ENCODE measurements around the gene THSD8. TPM values are rescaled to one million over a fixed set of nuclear protein-coding genes. Genes with fewer than 3 reads are reported as not detected.
A peak's percentile ranks its signal among the peaks of the same experiment; 100 is the strongest.
"Not testable (repeated sequence)": the region's sequence is repeated elsewhere in the genome, so short reads cannot be mapped to it uniquely, and the experiment has no call there.

The THSD8 gene
- total and polyA plus RNA-seq, 11 donors: 0.35 to 6.8 (median 2.2) TPM; not detected in 2

DNA sequence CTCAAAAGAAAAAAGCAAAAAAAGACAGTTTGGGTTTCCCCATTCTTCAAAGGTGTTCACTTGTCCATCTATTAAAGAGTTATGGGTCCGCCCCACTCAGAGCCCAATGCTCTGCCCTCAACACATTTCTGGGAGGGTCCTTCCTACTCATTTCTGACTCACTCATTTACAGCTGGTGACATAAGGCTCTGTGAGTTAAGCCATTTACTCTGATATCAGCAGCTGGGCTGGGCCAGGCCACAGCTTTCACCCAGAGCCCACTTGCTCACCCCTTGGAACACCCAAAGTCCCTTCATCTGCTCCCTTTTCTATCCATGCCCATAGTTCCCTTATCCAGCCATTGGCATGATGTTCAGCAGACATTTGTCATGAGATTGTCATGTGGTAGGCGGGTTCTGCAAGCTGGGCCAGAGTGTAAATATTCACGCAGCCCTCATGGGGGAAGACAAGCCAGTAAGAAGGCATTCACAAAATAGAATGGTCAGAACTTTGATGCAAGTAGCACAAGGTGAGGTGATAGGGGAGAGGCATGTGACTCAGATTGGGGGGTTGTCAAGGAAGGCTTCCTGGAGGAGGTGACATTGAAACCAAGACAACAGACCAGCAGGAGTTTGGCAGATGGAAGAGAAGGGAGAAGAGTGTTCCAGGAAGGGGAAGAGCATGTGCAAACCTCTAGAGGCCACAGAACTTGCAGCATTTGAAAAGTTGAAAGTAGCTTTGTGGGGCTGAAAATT lies 42.3 kb downstream of the THSD8 start:
- H3K4me3 ChIP-seq: no peak overlapping the region
- TF ChIP-seq POLR2A (IDR thresholded peaks at IDR 0.05): no peak
- TF ChIP-seq, protein P1, sequence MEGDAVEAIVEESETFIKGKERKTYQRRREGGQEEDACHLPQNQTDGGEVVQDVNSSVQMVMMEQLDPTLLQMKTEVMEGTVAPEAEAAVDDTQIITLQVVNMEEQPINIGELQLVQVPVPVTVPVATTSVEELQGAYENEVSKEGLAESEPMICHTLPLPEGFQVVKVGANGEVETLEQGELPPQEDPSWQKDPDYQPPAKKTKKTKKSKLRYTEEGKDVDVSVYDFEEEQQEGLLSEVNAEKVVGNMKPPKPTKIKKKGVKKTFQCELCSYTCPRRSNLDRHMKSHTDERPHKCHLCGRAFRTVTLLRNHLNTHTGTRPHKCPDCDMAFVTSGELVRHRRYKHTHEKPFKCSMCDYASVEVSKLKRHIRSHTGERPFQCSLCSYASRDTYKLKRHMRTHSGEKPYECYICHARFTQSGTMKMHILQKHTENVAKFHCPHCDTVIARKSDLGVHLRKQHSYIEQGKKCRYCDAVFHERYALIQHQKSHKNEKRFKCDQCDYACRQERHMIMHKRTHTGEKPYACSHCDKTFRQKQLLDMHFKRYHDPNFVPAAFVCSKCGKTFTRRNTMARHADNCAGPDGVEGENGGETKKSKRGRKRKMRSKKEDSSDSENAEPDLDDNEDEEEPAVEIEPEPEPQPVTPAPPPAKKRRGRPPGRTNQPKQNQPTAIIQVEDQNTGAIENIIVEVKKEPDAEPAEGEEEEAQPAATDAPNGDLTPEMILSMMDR (IDR thresholded peaks at IDR 0.05): no peak
- ATAC-seq (no peak), DNase-seq (no peak)
- H3K4me1 ChIP-seq: peaks cover 0 to 19% (median 6%) of the 10 kb centered on the region in 12 donors
- H3K27ac ChIP-seq: no peak overlapping the region
- intact Hi-C loops (cut with DNase I): loop anchor here in 4 of 10 donors (5.0 to 10.0 kb wide), 4 partner anchors 37 to 279 kb away; partner anchors contain the start of gene RNASEH2A (in 1 of the 4)
- H3K27me3 ChIP-seq: peaks cover 20 to 66% (median 50%) of the 10 kb centered on the region in 9 donors
- 82 to 91% (median 87%) methylated on average over 3 of the region's 3 CpGs for WGBS, 4 donors
- no peaks in the 10 kb centered on the region for H3K36me3 ChIP-seq
- no peaks in the 10 kb centered on the region for H3K9me3 ChIP-seq

DNA sequence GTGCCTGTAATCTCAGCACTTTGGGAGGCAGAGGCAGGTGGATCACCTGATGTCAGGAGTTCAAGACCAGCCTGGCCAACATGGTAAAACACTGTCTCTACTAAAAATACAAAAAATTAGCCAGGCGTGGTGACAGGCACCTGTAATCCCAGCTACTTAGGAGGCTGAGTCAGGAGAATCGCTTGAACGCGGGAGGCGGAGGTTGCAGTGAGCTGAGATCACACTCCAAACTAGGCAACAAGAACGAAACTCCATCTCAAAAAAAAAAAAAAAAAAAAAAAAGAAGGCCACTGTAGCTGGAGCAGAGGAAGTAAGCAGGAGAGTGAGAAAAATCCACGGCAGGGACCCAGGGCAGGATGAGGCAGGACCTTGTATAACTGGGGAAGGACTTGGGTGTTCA lies 44.7 kb downstream of the THSD8 start:
- DNase-seq, H3K36me3 ChIP-seq, H3K9me3 ChIP-seq, ATAC-seq, H3K4me3 ChIP-seq, H3K27ac ChIP-seq: not testable (repeated sequence)
- 84 to 90% (median 86%) methylated on average over 7 of the region's 7 CpGs for WGBS, 4 donors
- Histone ChIP-seq H3K27me3 (peaks cover 0 to 41% (median 27%) of the 10 kb centered on the region in 9 donors), H3K4me1 (peaks cover 0 to 10% (median 6%) of the 10 kb centered on the region in 12 donors)
- intact Hi-C loops (cut with DNase I): loop anchor here in 9 of 10 donors (1.0 to 10.0 kb wide), 11 partner anchors 79 to 282 kb away; no protein-coding TSS in a partner anchor

DNA sequence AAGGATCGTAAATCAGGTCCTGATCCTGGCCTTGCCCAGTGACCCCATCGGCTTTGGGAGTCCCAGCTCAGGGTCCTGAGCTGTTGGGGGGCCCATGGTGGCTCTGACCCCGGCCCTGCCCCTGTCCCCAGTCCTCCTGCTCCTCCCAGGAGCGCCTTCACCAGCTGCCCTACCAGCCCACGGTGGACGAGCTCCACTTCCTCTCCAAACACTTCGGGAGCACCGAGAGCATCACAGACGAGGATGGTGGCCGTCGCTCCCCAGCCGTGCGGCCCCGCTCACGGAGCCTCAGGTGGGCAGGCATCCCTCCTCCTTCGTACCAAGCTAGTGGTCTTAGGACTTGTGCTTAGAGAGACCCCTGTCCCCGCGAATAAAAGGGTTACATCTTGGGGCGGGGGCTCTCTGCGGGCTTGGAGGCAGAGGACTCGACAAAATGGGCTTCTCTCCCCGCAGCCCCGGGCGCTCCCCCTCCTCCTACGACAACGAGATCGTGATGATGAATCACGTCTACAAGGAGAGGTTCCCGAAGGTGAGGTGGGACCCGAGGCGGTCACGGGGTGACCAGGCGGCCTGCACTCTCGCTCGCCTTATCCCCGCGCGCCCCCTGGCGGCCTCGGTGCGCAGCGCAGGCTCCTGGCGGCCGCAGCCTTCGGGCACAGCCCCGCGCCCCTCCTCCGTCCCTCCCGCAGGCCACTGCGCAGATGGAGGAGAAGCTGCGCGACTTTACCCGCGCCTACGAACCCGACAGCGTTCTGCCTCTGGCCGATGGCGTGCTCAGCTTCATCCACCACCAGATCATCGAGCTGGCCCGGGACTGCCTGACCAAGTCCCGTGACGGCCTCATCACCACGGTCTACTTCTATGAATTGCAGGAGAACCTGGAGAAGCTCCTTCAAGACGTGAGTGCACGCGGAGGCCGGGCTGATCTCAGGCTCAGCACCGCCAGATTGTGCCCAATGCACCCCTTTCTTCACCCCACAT lies 45.6 kb downstream of the THSD8 start:
- 11 to 17% (median 14%) methylated on average over 13 to 69 of the region's 69 CpGs for WGBS, 4 donors
- peak overlapping the region in 9 of 12 donors; percentile 7 to 39 (median 22) for H3K4me3 ChIP-seq
- H3K27ac ChIP-seq: no peak overlapping the region
- DNase-seq (peak; percentile 79 to 91 (median 83)), ATAC-seq (peak; percentile 90 to 99 (median 96))
- H3K9me3 ChIP-seq: no peaks in the 10 kb centered on the region
- H3K36me3 ChIP-seq: no peaks in the 10 kb centered on the region
- H3K27me3 ChIP-seq: peaks cover 0 to 34% (median 19%) of the 10 kb centered on the region in 9 donors
- intact Hi-C loops (cut with DNase I): loop anchor here in 9 of 10 donors (1.0 to 10.0 kb wide), 11 partner anchors 80 to 283 kb away; no protein-coding TSS in a partner anchor
- TF ChIP-seq, protein P1 (IDR thresholded peaks at IDR 0.05): peak; percentile 98 to 100 (median 99)
- peak in 1 of 2 donors; percentile 7 for TF ChIP-seq POLR2A (IDR thresholded peaks at IDR 0.05)
- H3K4me1 ChIP-seq: peaks cover 0 to 10% (median 6%) of the 10 kb centered on the region in 12 donors

Small RNA genes lying within 50 kb of the gene (microRNA-seq; reads per million reads assigned to microRNA genes)
- gene MIR5684: 0 reads per million in 4 donors
- gene MIR6794: 0 reads per million in 4 donors

Other genes starting within 250 kb of the THSD8 start
- 1 to 10 TPM; 3.7 to 8.9 (median 5.3) TPM for gene ZNF490, start 191.3 kb upstream of the THSD8 start, total RNA-seq
- gene ZNF490, start 191.3 kb upstream of the THSD8 start, polyA plus RNA-seq: 1 to 10 TPM in 1 of 2 donors, under 1 TPM in 1; 0.91 to 1.1 TPM
- 10 to 100 TPM in 8 of 9 donors, 1 to 10 TPM in 1; 9.4 to 22.6 (median 14.3) TPM for gene ZNF791, start 191.1 kb upstream of the THSD8 start, total RNA-seq
- 1 to 10 TPM; 6.1 to 6.9 TPM for gene ZNF791, start 191.1 kb upstream of the THSD8 start, polyA plus RNA-seq
- gene MAN2B1, start 135.3 kb upstream of the THSD8 start, total RNA-seq: 100 to 1,000 TPM in 1 of 9 donors, 10 to 100 TPM in 8; 16.0 to 135 (median 30.7) TPM
- gene MAN2B1, start 135.3 kb upstream of the THSD8 start, polyA plus RNA-seq: 10 to 100 TPM; 18.6 to 23.0 TPM
- gene WDR83, start 135.3 kb upstream of the THSD8 start, total RNA-seq: 1 to 10 TPM; 6.0 to 9.2 (median 7.8) TPM
- gene WDR83, start 135.3 kb upstream of the THSD8 start, polyA plus RNA-seq: 10 to 100 TPM; 12.3 to 13.0 TPM
- gene DHPS, start 120.2 kb upstream of the THSD8 start, total RNA-seq: 100 to 1,000 TPM in 1 of 9 donors, 10 to 100 TPM in 8; 47.6 to 121 (median 54.6) TPM
- gene DHPS, start 120.2 kb upstream of the THSD8 start, polyA plus RNA-seq: 10 to 100 TPM; 57.2 to 57.6 TPM
- gene GNG14, start 114.1 kb upstream of the THSD8 start, total RNA-seq: not detected
- not detected for gene GNG14, start 114.1 kb upstream of the THSD8 start, polyA plus RNA-seq
- gene FBXW9, start 105.4 kb upstream of the THSD8 start, total RNA-seq: 1 to 10 TPM; 1.5 to 3.6 (median 2.4) TPM
- 1 to 10 TPM; 1.0 to 5.0 TPM for gene FBXW9, start 105.4 kb upstream of the THSD8 start, polyA plus RNA-seq
- gene TNPO2, start 78.1 kb upstream of the THSD8 start, total RNA-seq: 10 to 100 TPM; 33.7 to 57.4 (median 42.6) TPM
- gene TNPO2, start 78.1 kb upstream of the THSD8 start, polyA plus RNA-seq: 10 to 100 TPM; 18.0 to 29.2 TPM
- 100 to 1,000 TPM in 6 of 9 donors, 10 to 100 TPM in 3; 90.4 to 305 (median 118) TPM for gene TRIR, start 67.4 kb upstream of the THSD8 start, total RNA-seq
- 100 to 1,000 TPM; 226 to 234 TPM for gene TRIR, start 67.4 kb upstream of the THSD8 start, polyA plus RNA-seq
- gene GET3, start 64.6 kb upstream of the THSD8 start, total RNA-seq: 10 to 100 TPM; 54.3 to 81.5 (median 61.8) TPM
- 100 to 1,000 TPM in 1 of 2 donors, 10 to 100 TPM in 1; 76.3 to 133 TPM for gene GET3, start 64.6 kb upstream of the THSD8 start, polyA plus RNA-seq
- gene BEST2, start 50.3 kb upstream of the THSD8 start, total RNA-seq: not detected
- not detected for gene BEST2, start 50.3 kb upstream of the THSD8 start, polyA plus RNA-seq
- 10 to 100 TPM; 45.5 to 90.1 (median 62.6) TPM for gene HOOK2, start 26.5 kb upstream of the THSD8 start, total RNA-seq
- 10 to 100 TPM; 29.9 to 83.5 TPM for gene HOOK2, start 26.5 kb upstream of the THSD8 start, polyA plus RNA-seq
- 100 to 1,000 TPM in 4 of 9 donors, 10 to 100 TPM in 5; 19.6 to 205 (median 67.6) TPM for gene JUNB, start 10.6 kb upstream of the THSD8 start, total RNA-seq
- 10 to 100 TPM; 29.6 to 52.9 TPM for gene JUNB, start 10.6 kb upstream of the THSD8 start, polyA plus RNA-seq
- gene PRDX2, start 269 bp upstream of the THSD8 start, total RNA-seq: 1,000 to 10,000 TPM in 2 of 9 donors, 100 to 1,000 TPM in 7; 435 to 1,432 (median 684) TPM
- gene PRDX2, start 269 bp upstream of the THSD8 start, polyA plus RNA-seq: 100 to 1,000 TPM; 544 to 645 TPM
- gene RNASEH2A, start 4.5 kb downstream of the THSD8 start, total RNA-seq: 1 to 10 TPM in 8 of 9 donors, under 1 TPM in 1; 0.63 to 7.6 (median 4.0) TPM
- 1 to 10 TPM; 1.3 to 8.6 TPM for gene RNASEH2A, start 4.5 kb downstream of the THSD8 start, polyA plus RNA-seq
- not detected for gene RTBDN, start 32.5 kb downstream of the THSD8 start, total RNA-seq
- not detected for gene RTBDN, start 32.5 kb downstream of the THSD8 start, polyA plus RNA-seq
- gene MAST1, start 36.4 kb downstream of the THSD8 start, total RNA-seq: 1 to 10 TPM in 2 of 9 donors, under 1 TPM in 4, not detected in 3; 0.27 to 1.7 (median 0.31) TPM
- gene MAST1, start 36.4 kb downstream of the THSD8 start, polyA plus RNA-seq: under 1 TPM; 0.15 to 0.37 TPM
- gene DNASE2, start 79.4 kb downstream of the THSD8 start, total RNA-seq: 10 to 100 TPM; 15.9 to 41.1 (median 23.3) TPM
- gene DNASE2, start 79.4 kb downstream of the THSD8 start, polyA plus RNA-seq: 10 to 100 TPM; 11.7 to 31.7 TPM
- gene KLF1, start 85.1 kb downstream of the THSD8 start, total RNA-seq: under 1 TPM in 2 of 9 donors, not detected in 7; 0.19 to 0.25 TPM
- gene KLF1, start 85.1 kb downstream of the THSD8 start, polyA plus RNA-seq: not detected
- gene GCDH, start 89.1 kb downstream of the THSD8 start, total RNA-seq: 100 to 1,000 TPM in 1 of 9 donors, 10 to 100 TPM in 8; 29.8 to 105 (median 46.7) TPM
- 100 to 1,000 TPM in 1 of 2 donors, 10 to 100 TPM in 1; 28.7 to 107 TPM for gene GCDH, start 89.1 kb downstream of the THSD8 start, polyA plus RNA-seq
- under 1 TPM in 1 of 9 donors, not detected in 8; 0.24 TPM for gene SYCE2, start 117.2 kb downstream of the THSD8 start, total RNA-seq
- gene SYCE2, start 117.2 kb downstream of the THSD8 start, polyA plus RNA-seq: under 1 TPM in 1 of 2 donors, not detected in 1; 0.06 TPM
- gene FARSA, start 131.6 kb downstream of the THSD8 start, total RNA-seq: 10 to 100 TPM; 35.0 to 49.6 (median 40.6) TPM
- 100 to 1,000 TPM in 1 of 2 donors, 10 to 100 TPM in 1; 37.3 to 104 TPM for gene FARSA, start 131.6 kb downstream of the THSD8 start, polyA plus RNA-seq
- 100 to 1,000 TPM; 231 to 816 (median 380) TPM for gene CALR, start 136.5 kb downstream of the THSD8 start, total RNA-seq
- 100 to 1,000 TPM; 227 to 771 TPM for gene CALR, start 136.5 kb downstream of the THSD8 start, polyA plus RNA-seq
- gene RAD23A, start 143.8 kb downstream of the THSD8 start, total RNA-seq: 100 to 1,000 TPM; 130 to 272 (median 161) TPM
- 100 to 1,000 TPM; 186 to 212 TPM for gene RAD23A, start 143.8 kb downstream of the THSD8 start, polyA plus RNA-seq
- gene GADD45GIP1, start 155.2 kb downstream of the THSD8 start, total RNA-seq: 10 to 100 TPM; 17.2 to 63.6 (median 27.2) TPM
- 100 to 1,000 TPM in 1 of 2 donors, 10 to 100 TPM in 1; 64.9 to 119 TPM for gene GADD45GIP1, start 155.2 kb downstream of the THSD8 start, polyA plus RNA-seq
- gene DAND5, start 167.5 kb downstream of the THSD8 start, total RNA-seq: 10 to 100 TPM in 4 of 9 donors, 1 to 10 TPM in 5; 2.9 to 13.6 (median 9.0) TPM
- 1 to 10 TPM; 1.4 to 4.7 TPM for gene DAND5, start 167.5 kb downstream of the THSD8 start, polyA plus RNA-seq
- 100 to 1,000 TPM in 8 of 9 donors, 10 to 100 TPM in 1; 81.4 to 147 (median 122) TPM for gene NFIX, start 193.4 kb downstream of the THSD8 start, total RNA-seq
- 10 to 100 TPM; 42.1 to 55.2 TPM for gene NFIX, start 193.4 kb downstream of the THSD8 start, polyA plus RNA-seq